Gastroesophageal sphincter (tissue), 3 donors: Measurements from ENCODE around the gene NGB.

Experiments used
- EP300 ChIP-seq: sonication (generic); formaldehyde crosslinking; IDR thresholded peaks from one replicate; pipeline ENCODE4 v1.6.1; 2017; ENCODE audit warnings: antibody characterized with exemption, mild to moderate bottlenecking
- POLR2A ChIP-seq, 2 donors: fragments of 450-650 bp; IDR thresholded peaks; one replicate each; pipeline ENCODE4 v1.6.1; 2017; ENCODE audit warnings: antibody characterized with exemption in 2 of 2, mild to moderate bottlenecking in 2 of 2, moderate library complexity in 1 of 2
- POLR2AphosphoS5 ChIP-seq: sonication (generic); formaldehyde crosslinking; IDR thresholded peaks from one replicate; pipeline ENCODE4 v1.6.1; 2017; ENCODE audit warnings: antibody characterized with exemption
- TF ChIP-seq, protein P1 (sequence below), 4 experiments: fragments of 200-600 bp in 2 of 4; fragments of 450-650 bp in 2 of 4; sonication (generic) in 1 of 4; IDR thresholded peaks; one replicate each; pipeline ENCODE4 v1.5.1; 2017 to 2019; ENCODE audit warnings: antibody characterized with exemption in 4 of 4, mild to moderate bottlenecking in 2 of 4, moderate library complexity in 2 of 4

DNA sequence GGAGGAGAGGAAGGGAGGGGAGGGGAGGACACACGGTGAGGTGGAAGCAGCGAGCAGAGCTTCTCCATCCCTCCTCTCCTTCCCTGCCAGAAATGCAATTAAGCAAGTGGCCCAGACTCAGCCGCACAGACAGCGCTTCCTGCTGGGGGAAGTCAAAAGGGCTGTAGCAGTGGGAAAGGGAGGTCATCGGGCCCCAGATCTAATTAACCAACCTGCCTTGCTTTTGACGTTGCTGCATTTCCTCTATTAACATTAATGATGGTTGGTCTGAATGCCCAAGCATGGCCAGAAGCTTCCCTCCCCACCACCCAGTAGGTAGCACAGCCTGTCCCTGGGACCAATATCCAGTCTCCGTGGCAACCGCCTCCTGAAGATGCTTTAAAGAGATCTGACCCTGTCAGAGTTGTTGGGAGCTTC lies 4.6 kb upstream of the NGB start:
- TF ChIP-seq POLR2A (IDR thresholded peaks at IDR 0.05) (no peak), POLR2AphosphoS5 (no peak), EP300 (no peak)
- TF ChIP-seq, protein P1, sequence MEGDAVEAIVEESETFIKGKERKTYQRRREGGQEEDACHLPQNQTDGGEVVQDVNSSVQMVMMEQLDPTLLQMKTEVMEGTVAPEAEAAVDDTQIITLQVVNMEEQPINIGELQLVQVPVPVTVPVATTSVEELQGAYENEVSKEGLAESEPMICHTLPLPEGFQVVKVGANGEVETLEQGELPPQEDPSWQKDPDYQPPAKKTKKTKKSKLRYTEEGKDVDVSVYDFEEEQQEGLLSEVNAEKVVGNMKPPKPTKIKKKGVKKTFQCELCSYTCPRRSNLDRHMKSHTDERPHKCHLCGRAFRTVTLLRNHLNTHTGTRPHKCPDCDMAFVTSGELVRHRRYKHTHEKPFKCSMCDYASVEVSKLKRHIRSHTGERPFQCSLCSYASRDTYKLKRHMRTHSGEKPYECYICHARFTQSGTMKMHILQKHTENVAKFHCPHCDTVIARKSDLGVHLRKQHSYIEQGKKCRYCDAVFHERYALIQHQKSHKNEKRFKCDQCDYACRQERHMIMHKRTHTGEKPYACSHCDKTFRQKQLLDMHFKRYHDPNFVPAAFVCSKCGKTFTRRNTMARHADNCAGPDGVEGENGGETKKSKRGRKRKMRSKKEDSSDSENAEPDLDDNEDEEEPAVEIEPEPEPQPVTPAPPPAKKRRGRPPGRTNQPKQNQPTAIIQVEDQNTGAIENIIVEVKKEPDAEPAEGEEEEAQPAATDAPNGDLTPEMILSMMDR (IDR thresholded peaks at IDR 0.05): no peak
